ENCODE data around the gene ABLIM3.

The ABLIM3 gene

DNA sequence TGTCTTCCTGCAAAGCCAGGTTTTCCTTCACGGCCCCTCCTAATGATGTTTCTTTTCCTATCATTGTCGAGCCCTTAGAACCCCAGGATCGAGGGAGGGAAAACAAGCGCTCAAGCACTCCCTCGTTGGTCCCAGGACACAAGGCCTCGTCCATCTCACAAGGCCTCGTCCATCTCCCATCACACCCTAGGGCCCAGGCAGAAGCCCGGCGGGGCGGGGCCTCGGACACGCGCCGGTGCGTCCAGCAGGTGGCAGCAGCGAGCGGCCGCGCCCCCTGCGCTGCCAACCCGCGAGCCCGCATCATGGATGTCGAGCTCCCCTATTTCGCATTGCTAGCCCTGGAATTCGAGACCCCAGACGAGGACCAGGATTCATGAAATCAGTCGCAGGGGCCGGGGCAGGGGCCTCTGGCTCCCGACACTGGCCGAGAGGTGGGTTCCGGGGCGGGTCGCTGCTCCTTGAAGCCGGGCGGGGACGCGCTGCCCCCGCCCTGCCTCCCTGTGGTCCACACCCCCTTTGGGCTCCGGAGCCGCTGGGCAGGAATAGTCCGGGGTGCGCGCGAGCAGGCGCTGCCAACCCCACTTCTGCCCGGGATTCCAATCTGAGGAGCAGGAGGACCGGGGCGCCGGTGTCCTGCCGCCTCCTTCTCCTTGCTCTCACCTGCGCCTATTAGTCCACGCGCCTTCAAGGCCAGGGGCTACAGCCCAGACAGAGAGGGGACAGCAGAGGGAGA is at the start of gene ABLIM3:
Gene ABLIM3 (plus strand): TSS at position 270 of the 733 bp plus-strand sequence. CDS start 603 bp downstream, outside the sequence.
- DNase-seq (ENCODE audit: low read depth): peak; percentile 8

DNA sequence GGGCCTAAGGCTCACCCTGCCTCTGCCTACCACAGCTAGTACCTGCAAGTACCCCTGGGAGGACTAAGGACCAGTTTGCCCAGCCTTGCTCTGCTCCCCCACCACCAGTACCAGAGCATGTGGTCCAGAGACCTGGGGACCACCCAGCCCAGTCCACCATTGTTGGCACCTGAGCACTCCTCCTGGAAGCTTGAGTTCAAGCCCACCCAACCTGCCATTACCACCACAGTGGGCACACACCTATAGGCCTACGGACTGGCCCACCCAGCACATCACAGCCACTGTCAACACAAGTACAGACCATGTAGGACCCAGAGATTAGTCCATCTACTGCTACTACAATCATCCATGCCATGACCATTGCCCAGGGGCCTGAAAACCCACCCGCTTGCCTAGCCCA is 47.7 kb upstream of the ABLIM3 start:
- DNase-seq (ENCODE audit: low read depth): no peak

DNA sequence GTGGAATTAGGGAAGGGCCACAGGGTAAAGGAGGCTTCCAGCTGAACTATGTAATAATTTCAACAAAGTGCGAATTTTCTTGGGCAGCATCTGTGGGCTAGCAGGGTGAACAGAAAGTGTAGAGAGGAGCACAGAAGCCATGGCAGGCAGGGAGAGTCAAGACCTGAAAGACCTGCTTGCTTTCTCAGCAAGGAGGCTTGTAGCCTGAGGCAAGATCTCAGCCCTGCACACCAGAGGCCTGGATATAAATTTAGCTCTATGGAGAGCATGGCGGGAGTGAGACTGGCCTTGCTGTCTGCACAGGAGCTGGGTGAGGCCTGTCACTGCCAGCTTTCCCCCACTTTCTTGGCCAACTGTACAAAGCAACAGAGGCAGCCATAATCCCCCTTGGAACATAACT is 46.3 kb upstream of the ABLIM3 start:
- no peak for DNase-seq (ENCODE audit: low read depth)

DNA sequence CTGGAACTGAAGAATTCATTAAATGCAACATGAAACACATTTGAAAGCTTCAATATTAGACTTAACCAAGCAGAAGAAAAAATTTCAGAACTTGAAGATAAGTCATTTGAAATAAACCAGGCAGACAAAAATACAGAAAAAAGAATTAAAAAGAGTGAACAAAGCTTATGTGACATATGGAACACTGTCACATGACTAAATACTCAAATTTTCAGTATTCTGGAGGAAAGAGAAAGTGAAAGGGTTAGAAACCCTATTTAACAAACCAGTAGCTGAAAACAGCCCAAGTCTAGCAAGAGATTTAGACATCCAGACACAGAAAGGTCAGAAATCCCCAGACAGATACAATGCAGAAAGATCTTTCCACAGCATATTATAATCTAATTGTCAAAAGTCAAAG is 41.4 kb upstream of the ABLIM3 start:
- no peak for DNase-seq (ENCODE audit: low read depth)

DNA sequence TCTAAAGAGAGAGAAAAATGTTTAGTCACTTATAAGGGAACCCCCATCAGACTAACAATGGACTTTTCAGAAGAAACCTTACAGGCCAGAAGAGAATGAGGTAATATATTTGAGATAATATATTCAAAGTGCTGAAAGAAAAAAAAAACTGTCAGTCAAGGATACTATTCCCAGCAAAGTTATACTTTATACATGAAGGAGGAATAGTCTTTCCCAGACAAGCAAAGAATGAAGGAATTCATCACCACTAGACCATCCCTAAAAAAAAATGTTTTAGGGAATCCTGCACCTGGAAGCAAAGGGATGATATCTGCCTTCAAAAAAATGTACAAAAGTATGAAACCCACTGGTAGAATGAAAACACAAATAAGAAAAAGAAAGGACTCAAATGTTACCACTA is 41.0 kb upstream of the ABLIM3 start:
- no peak for DNase-seq (ENCODE audit: low read depth)

DNA sequence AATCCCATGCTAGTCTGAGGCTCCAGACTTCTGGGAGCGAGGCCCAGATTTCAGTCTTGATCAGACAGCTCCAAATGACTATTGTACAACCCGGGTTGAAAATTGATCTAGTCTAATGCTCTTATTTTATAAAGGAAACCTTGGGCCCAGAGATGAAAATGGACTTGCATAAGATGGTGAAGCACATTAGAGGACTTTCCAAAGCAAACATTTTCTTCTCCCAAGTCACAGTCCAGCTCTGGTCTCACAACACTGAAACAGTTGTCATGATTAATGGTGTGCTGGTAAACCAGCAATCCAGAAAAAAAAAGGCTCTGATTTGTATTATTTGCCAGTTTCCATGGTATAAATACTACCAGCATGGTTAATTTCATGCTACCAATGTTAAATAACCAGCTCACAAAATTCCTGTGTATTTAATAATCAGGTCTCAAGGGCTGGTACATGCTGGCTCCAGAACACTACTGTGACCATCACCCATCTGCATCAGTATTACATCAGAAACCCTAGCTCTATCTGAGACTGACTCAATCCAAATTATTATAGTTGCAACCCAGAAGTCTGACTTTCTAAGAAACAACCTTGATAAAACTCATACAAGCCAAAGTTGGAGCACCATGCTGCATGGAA is 32.5 kb upstream of the ABLIM3 start:
- DNase-seq (ENCODE audit: low read depth): no peak

DNA sequence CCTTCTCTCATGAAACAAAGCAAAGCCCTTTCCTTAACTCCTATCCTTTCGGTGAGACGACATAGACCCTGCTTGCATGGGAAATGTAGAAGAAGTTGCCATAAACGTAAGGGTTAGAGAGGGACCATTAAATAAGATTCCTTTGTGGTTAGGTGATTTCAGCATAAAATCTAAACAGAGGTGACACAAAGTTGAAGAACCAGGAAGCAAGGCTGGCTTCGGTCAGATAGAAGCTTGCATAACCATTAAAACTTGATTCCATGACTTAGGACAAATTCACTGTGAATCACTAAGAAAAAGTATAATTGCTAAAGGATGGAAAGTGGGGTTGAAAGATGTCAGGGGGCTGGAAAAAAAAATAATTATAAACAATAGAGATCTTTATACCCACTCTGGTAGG is 30.9 kb upstream of the ABLIM3 start:
- DNase-seq (ENCODE audit: low read depth): no peak

DNA sequence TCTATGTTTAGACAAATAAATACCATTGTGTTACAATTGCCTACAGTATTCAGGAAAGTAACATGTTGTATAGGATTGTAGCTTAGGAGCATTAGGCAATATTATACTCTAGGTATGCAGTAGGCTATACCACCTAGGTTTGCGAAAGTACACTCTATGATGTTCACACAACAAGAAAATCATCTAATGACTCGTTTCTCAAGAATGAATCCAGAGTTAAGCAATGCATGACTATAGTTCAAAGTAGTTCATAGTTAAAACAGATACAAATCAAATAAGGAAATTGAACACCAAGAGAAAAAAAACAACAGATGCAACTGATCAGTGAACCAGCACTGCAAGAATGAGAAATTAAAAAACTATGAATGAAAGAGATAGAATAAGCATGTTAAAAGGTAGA is 27.6 kb upstream of the ABLIM3 start:
- DNase-seq (ENCODE audit: low read depth): no peak

DNA sequence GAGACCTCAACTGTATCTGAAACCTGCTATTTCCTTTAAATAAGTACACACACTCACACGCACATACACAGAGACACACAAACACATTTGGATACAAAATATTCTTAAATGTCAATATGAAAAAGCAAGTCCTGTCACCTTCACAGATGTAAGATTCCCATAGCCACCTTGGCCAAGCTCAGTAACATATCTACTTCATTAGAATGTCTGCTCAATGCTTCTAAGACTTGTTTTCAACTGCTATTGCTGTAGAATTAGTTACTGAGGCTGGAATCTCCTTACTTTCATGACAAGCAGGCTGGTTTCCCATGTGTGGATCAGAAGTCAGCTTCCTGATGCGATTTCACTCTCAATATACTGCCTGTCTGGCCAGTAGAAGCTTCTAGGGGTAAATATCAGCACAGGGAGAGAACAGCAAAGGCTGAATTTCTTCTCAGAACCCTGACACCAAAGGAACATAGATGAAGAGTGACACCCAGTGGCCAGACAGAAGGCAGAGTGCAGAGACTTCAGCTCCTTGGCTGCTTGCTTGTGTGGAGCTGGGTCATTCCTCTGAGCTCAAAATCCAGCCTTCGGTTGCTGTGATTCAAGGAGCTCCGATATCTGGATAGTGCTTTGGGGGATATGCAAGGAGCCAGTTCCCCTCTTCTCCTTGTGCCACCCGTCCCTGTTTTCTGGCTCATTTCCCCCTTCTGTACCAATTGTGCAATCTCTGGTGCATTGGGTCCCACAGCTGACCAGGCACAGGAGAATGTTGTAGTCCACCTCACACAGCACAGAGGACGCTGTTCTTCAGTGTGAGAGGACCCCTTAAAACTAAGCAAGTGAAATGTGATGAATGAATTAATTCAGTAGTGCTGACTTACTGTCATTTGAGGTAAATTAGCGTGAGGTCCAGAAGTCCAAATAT is 26.6 kb upstream of the ABLIM3 start:
- DNase-seq (ENCODE audit: low read depth): peak; percentile 17

DNA sequence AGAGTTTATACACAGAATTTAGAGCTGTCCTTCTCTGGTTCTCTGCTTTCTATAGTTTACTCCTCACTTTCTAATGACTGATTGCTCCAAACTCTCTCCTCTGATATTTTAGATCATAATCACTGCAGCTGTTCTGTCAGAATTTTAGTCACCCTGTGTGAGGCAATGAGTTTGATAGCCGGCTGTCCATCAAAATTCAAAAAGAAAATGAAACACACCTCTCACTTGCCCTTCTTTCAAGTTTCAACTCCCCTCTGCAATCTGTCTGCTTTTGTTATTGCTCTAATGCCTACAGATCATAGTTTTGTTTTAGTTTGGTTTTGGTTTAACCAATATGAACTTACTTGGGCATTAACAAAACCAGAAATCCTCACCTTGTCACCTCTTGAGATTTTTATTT is 23.3 kb upstream of the ABLIM3 start:
- no peak for DNase-seq (ENCODE audit: low read depth)

DNA sequence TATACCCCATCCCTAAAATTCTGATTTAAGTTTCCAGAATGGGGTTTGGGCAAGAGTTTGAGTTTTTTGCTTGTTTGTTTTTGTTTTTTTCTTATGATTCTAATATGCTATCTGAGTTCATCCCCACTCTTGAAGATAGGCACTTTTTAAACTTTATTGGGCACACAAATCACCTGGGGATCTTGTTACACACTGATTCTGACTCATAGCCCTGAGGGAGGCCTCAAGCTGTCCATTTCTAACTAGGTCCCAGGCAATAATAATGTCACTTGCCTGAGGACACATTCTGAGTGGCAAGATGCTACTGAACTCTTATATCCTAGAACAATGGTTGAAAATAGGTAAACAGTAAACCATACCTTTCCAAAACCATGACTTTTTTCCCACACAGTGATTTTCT is 22.8 kb upstream of the ABLIM3 start:
- DNase-seq (ENCODE audit: low read depth): no peak

DNA sequence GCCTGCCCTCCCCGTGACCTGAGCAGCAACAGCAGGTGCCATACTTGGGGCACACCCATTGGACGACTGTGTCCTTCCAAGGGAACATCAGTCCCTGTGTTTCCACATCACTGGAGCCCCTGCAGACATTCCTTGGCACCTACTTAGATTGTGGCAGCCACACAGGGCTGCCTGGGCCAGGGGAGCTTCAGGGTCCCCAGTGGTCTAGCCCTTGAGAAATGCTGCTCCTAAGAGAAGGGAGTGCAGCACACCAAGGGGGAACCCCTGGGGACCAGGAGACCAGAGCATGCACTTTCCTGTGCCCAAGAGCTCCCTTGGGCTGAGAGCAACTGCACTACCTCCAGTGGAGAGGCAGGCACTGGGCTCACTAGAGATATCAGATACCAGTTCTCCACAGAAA is 20.1 kb upstream of the ABLIM3 start:
- no peak for DNase-seq (ENCODE audit: low read depth)

DNA sequence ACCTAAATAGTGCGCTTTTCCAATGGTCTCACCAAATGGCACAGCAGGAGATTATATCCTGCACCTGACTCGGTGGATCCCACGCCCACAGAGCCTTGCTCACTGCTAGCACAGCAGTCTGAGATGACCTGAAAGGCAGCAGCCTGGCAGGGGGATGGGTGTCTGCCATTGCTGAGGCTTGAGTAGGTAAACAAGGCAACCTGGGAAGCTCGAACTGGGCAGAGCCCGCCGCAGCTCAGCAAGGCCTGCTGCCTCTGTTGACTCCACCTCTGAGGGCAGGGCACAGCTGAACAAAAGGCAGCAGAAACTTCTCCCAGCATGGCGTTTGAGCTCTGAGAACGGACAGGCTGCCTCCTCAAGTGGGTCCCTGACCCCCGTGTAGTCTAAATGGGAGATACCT is 18.1 kb upstream of the ABLIM3 start:
- no peak for DNase-seq (ENCODE audit: low read depth)

DNA sequence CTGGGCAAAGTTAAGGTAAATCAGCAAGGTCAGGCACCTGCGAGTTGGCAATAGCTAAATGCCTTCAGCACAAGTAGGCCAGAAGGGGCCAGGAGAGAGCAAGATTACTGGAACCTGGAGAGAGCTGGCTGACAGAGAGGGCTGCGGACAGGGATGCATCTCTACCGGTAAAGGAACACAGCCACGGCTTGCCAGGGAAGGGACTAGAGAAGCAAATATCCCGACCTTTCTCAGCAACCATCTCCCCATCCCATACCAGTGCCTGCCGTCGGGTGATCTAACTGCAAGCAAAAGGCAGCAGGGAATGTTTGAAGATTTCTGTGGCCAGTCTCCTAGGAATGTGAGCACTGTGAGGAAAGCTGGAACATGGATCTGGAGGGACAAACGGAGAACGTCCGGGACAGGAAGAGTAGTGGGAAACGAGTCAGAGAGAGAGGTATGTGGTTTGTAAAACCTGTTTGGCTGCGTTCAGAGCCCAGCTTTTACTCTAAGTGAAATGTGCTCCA is 15.9 kb upstream of the ABLIM3 start:
- DNase-seq (ENCODE audit: low read depth): no peak

DNA sequence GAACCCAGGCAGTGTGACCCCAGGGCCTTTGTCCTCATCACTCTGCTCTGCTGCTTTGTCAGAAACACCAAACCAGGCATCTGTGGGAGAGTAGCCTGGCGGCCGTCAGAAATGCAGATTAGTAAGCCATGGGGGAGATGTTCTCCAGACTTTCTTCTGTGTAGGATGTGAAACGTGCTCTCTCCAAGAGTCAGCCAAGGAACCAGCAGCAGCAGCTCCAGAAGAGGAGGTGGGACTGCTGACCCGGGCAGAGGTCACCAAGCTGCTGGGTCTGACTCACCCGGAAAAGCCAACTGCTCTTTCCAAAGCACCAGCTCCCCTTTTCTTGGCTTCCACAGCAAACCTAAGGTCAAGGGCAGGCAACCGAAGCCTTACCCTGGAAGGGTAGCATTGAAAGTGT is 14.4 kb upstream of the ABLIM3 start:
- DNase-seq (ENCODE audit: low read depth): no peak

DNA sequence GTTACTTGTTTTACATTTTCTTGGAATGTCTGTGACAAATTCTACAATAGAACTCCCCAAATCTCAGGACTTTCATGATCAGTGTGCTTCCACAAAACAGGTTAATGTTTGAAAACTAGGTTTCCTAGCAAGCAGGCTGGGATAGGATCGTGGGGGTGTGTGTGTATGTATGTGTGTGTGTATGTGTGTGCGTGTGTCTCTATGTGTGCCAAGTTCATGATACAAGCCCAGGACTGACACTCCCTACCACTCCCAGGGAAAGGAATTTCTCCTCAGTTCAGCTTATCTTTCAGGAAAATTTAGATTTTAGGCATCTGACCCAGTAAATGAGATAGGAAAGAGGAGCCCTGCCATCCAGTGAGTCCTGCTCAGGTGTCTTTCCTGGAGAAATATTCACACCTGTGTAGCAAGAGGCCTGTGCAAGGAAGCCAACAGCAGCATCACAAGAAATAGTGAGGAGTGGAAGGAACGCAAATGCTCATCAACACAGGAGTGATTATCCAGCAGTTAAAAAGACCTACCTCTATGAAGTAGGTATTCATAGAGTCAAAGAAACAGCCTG is 13.8 kb upstream of the ABLIM3 start:
- DNase-seq (ENCODE audit: low read depth): no peak

DNA sequence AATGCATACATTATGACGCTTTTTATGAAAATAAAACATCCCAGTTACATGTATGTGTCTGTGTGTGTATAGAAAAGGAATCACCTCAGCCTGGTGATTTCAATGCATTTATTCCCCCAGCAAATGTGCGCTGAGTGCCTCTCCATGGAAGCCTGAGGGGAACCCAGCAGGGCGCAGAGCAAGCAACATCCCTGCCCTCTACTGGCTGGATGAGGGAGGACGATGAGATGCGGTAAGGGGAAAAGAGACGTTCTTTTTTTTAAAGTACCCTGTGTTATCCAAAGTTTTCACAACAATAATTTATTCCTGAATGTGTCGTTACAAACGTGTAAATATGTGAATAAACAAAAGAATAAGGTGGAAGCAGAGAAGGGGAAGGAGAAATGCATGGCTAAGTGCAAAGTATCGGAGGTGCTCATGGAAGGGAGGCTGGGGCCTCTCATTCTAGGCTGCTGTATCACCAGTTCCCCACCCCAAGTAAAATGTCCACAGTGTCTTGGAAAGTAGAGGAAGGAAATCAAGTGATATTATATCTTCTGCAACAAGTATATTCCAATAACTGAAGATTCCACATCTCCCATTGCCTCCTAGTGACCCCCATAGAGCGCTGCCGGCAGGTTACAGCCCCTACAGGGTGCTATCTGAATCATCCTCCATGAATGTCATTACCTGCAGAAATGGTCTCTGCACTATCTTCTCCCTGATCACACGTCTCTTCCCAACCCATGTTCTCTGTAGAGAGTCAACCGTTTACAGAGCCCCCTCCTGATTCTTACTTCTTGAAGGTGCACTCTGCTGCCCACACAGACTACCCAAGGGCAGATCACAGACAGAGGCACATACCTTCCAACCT is 13.0 kb upstream of the ABLIM3 start:
- DNase-seq (ENCODE audit: low read depth): peak; percentile 2

DNA sequence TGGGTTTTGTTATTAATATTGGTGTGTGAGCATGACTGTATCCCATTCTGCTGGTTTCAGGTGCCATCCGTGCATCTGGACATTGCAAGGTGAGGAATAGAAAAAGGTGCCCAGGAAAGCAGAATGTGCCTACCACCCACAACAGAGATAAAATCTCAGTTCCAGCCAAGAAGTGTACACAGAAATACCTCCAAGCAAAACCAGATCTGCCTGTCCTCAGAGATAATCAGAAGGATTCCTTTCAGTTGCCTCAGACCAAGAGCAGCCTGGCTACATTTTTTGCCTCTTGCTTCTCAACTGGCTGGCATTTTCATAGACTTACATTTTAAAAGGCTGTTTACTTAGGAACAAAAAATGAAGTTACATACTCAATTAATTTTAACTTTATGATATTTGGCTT is 12.1 kb upstream of the ABLIM3 start:
- DNase-seq (ENCODE audit: low read depth): no peak

DNA sequence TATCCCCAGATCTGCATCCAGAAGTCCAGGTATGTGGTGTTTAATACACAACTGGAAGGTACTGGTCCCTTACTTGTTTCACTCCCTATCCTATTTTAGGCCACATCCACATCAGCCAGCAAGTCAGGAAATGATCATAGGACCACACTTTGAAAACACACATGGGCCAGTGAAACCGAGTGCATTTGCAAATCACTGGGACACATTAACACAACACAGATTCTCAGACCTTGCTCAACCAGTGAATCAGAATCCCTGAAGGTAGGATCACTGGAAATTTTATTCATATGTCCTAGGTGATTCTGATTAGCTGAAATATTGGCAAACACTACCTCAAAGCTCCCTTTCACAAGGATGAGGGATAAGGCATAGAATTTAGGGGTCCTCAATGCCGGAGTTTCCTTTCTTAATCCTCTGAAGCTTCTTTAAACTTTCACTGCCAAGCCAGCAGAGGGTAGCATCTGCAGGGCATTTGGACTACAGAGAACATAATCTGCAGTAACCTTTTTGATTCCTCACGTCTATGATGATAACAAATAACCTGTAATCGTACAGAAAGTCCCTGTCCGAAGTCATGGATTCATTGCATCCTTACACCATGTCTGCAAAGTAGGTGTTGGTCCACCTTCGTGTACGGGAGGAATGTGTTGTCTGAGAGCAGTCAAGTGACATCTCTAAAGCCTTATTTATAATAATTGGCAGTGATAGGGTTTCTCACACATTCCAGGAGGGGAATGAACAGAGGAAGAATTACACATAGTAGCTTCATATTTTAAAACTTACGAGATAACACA is 11.0 kb upstream of the ABLIM3 start:
- DNase-seq (ENCODE audit: low read depth): no peak

DNA sequence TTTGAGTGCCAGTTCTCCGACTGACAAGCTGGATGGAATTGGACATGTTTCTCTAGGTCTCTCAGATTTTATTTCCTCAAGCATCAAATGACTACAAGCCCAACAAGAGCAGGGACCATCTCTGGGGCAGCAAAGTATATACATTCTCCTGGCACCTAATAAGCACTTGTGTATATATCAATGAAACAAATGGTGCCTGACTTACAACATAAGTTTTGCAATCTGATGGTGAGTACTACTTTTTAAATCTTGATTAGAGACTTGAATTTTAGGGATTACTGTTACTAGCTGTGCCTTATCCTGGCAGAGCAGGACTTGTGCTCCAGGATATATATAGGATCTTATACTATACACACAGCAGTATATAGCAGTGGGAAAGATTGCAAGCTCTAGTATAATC is 8.8 kb upstream of the ABLIM3 start:
- DNase-seq (ENCODE audit: low read depth): no peak
